GM20000 (cell line): Measurements from ENCODE around the gene RASGRF2.
A peak's percentile ranks its signal among the peaks of the same experiment; 100 is the strongest.

Source experiments
- DNase-seq: peaks from one replicate; pipeline ENCODE4 v3.0.0; 2012; ENCODE audit warnings: low spot score
- CTCF ChIP-seq: IDR thresholded peaks from 2 replicates; pipeline ENCODE4 v1.5.1; 2012; ENCODE audit warnings: mild to moderate bottlenecking, control low read depth; ENCODE audit errors: extremely low read depth, missing control alignments

The RASGRF2 gene

DNA sequence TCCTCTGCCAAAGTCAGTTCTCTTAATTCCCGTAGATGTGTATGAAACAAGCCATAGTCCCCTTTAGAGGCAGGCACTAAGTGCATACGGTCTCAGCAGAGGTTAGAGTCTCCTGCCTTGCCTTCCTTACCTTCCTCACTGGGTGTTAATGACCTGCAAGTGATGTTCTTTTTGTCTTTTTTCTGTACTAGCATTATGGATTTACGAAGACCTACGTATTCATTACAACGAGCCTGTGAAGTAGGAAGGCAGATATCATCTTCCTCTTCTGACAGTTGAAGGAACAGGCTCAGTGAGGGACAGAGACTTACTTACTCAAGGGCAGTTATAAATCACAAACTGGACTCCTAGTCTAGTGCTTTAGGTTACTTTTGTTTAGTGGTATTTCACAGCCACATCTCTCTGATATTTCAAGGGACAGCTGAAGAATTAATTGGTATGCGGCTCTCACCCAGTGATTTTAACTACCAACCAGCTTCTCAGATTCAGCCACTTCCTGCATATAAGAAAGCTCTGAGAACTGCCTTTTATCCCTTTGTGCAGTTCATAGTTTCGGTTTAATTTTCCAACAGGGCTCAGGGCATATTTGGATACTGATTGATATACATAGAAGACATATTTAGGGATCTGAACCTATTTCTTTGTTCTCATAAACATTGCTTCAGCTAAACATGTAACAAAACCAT is 187.9 kb downstream of the RASGRF2 start:
- no peak for TF ChIP-seq CTCF
- no peak for DNase-seq

DNA sequence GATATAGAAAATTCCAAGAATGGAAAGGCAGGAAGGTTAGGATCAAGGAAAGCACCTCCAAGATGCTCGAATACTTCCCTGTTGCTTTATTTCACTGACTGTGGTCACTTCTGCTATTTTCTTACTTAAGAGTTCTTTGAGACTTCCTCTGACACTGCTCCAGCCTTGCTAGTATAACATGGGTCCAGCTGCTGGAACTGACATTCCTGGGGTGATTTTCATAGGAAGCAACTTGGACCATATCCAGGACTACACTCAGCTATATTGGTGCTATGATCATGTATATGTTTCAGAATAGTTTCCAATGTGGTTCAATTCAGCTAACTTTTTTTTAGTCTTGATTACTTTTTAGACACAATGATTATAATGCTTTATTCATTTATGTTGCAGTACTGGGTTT is 191.4 kb downstream of the RASGRF2 start:
- no peak for TF ChIP-seq CTCF
- DNase-seq = no peak

- no peak for DNase-seq
- no peak for TF ChIP-seq CTCF
Observed at GRCh38 chr5:81154725-81155124, 194.6 kb downstream of the RASGRF2 start.

- no peak for TF ChIP-seq CTCF
- peak; percentile 10 for DNase-seq
Observed at GRCh38 chr5:81156732-81157131, 196.6 kb downstream of the RASGRF2 start.

DNA sequence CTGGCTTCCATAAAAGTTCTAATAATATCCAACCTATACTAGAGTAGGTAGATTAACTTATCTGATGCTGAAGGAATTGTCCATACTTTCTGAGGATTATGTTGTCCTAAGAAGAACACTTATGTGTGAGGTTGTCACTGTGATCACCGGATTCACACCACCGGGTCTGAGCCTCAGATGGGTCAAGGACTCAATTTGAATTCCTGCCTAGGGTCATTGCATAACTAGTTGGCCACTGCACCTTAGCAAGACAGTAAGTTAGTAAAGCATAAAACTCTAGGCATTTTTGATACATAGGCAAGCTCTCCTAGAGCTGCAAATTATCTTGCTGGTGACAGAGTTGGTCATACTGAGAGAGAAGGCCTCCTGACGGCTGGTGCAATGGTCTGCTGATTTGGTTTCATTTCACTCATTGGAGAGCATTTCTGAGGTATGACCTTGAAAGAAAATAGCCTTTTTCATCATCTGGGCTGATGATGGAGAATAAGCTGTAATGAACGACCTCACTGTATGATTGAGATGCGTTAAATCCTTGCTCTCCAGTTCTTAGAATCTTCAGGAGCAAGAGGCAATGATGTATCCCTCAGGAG is 200.9 kb downstream of the RASGRF2 start:
- no peak for TF ChIP-seq CTCF
- DNase-seq = peak; percentile 32

- TF ChIP-seq CTCF = no peak
- DNase-seq = no peak
Observed at GRCh38 chr5:81162501-81162900, 202.3 kb downstream of the RASGRF2 start.

DNA sequence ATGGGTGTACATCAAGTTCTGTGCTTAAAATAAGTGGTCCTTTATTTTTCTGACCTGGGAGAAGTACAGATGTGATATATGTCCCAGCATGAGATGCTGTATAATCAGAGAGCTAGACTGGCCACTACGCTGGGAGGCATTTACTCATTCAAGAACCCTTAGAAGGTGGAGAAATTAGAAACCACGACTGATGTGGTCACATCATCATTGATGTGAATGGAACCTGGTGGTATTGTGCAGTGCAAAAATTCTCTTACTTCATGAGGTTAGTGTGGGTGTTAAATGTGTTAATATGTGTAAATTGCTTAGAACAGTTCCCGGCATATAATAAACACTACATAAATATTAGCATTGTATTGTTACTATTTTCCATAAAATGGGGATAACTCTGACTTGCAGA is 203.5 kb downstream of the RASGRF2 start:
- no peak for TF ChIP-seq CTCF
- DNase-seq = no peak
